OCI-LY3 (cell line): ENCODE results near the gene PC.

Source experiments
- H2AFZ ChIP-seq: fragments of 200-600, 300-600 bp; shearing (Covaris generic); 2 replicates; pipeline ENCODE4 v1.6.0; 2014; ENCODE audit warnings: antibody characterized with exemption, low read depth, low read length
- H3K27ac ChIP-seq: fragments of 200-600, 300-600 bp; sonication (generic); 2 replicates; pipeline ENCODE4 v1.5.1; 2014; ENCODE audit warnings: mild to moderate bottlenecking, low read length, moderate library complexity, mixed read lengths
- H3K27me3 ChIP-seq: fragments of 200-600, 300-600 bp; sonication (generic); 2 replicates; pipeline ENCODE4 v1.6.1; 2014; ENCODE audit warnings: low read depth, low read length, mixed read lengths
- H3K36me3 ChIP-seq: fragments of 200-600, 300-600 bp; sonication (generic); replicated peaks from 2 replicates; pipeline ENCODE3; 2014; ENCODE audit warnings: low read depth, low read length, mixed read lengths
- H3K4me1 ChIP-seq: fragments of 300-600, 200-600 bp; sonication (generic); 2 replicates; pipeline ENCODE4 v1.6.1; 2014; ENCODE audit warnings: low read length, mixed read lengths
- H3K4me2 ChIP-seq: fragments of 200-600, 300-600 bp; sonication (generic); 2 replicates; pipeline ENCODE4 v1.6.1; 2014; ENCODE audit warnings: low read length, mixed read lengths
- H3K4me3 ChIP-seq: fragments of 300-600, 200-600 bp; sonication (generic); 2 replicates; pipeline ENCODE4 v1.5.1; 2014; ENCODE audit warnings: antibody characterized with exemption, mild to moderate bottlenecking, low read length, moderate library complexity
- H3K79me2 ChIP-seq: fragments of 300-600, 200-600 bp; shearing (Covaris generic); 2 replicates; pipeline ENCODE4 v1.6.1; 2014; ENCODE audit warnings: mild to moderate bottlenecking, low read length, mixed read lengths
- H3K9ac ChIP-seq: fragments of 300-600, 200-600 bp; shearing (Covaris generic); 2 replicates; pipeline ENCODE4 v1.6.0; 2014; ENCODE audit warnings: mild to moderate bottlenecking, low read length, moderate library complexity
- H3K9me3 ChIP-seq: fragments of 200-600, 300-600 bp; shearing (Covaris generic); 2 replicates; pipeline ENCODE4 v1.6.1; 2014; ENCODE audit warnings: low read length, mixed read lengths; ENCODE audit not compliant: insufficient read depth
- H4K20me1 ChIP-seq: fragments of 200-600, 300-600 bp; sonication (generic); 2 replicates; pipeline ENCODE4 v1.6.1; 2016; ENCODE audit warnings: low read length, mixed read lengths; ENCODE audit not compliant: insufficient read depth
- EZH2phosphoT487 ChIP-seq: fragments of 200-600 bp; shearing (Covaris generic); IDR thresholded peaks from 2 replicates; pipeline ENCODE4 v1.6.1; 2018; ENCODE audit warnings: antibody characterized with exemption, mixed run types, low read depth
- TF ChIP-seq, protein P1 (sequence below): fragments of 200-600, 300-600 bp; sonication (generic); IDR thresholded peaks from 2 replicates; pipeline ENCODE4 v1.5.1; 2014; ENCODE audit warnings: antibody characterized with exemption, low read length, low read depth

The PC gene

DNA sequence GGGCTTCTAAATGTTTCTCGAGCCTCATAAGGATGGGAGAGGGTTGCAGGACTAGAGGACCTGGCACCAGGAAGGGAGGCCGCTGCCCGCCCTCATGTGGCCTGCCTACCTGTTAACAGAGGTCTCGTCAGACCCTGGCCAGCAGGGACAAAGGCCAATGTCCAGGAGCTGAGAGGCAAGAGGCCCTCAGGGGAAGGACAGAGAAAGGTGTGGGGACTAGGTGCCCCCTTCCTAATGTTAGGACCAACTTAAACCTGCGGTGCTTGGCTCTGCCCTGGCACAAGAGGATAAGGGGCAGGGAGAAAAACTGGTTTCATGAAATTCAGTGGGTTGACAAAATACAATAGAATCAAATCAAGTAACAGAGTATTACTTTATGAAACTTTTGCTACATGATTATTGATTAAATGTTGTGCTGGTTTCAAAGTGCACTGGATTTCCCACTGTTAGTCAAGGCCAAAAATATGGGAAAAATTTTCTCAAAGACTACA is 44.8 kb upstream of the PC start:
- H3K9ac ChIP-seq, result no peak overlapping the region
- no peak overlapping the region for H3K4me3 ChIP-seq
- peaks cover 12% of the 10 kb centered on the region for H3K4me1 ChIP-seq
- no peak overlapping the region for H3K4me2 ChIP-seq
- TF ChIP-seq, protein P1, sequence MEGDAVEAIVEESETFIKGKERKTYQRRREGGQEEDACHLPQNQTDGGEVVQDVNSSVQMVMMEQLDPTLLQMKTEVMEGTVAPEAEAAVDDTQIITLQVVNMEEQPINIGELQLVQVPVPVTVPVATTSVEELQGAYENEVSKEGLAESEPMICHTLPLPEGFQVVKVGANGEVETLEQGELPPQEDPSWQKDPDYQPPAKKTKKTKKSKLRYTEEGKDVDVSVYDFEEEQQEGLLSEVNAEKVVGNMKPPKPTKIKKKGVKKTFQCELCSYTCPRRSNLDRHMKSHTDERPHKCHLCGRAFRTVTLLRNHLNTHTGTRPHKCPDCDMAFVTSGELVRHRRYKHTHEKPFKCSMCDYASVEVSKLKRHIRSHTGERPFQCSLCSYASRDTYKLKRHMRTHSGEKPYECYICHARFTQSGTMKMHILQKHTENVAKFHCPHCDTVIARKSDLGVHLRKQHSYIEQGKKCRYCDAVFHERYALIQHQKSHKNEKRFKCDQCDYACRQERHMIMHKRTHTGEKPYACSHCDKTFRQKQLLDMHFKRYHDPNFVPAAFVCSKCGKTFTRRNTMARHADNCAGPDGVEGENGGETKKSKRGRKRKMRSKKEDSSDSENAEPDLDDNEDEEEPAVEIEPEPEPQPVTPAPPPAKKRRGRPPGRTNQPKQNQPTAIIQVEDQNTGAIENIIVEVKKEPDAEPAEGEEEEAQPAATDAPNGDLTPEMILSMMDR, result no peak
- no peak for TF ChIP-seq EZH2phosphoT487
- no peaks in the 10 kb centered on the region for H4K20me1 ChIP-seq
- H3K36me3 ChIP-seq, result no peaks in the 10 kb centered on the region
- H3K27me3 ChIP-seq, result peaks cover 7% of the 10 kb centered on the region; the same call in 1 of the 2 replicates
- no peak overlapping the region for H3K27ac ChIP-seq
- no peak overlapping the region for H2AFZ ChIP-seq
- no peaks in the 10 kb centered on the region for H3K79me2 ChIP-seq
- H3K9me3 ChIP-seq, result no peaks in the 10 kb centered on the region

DNA sequence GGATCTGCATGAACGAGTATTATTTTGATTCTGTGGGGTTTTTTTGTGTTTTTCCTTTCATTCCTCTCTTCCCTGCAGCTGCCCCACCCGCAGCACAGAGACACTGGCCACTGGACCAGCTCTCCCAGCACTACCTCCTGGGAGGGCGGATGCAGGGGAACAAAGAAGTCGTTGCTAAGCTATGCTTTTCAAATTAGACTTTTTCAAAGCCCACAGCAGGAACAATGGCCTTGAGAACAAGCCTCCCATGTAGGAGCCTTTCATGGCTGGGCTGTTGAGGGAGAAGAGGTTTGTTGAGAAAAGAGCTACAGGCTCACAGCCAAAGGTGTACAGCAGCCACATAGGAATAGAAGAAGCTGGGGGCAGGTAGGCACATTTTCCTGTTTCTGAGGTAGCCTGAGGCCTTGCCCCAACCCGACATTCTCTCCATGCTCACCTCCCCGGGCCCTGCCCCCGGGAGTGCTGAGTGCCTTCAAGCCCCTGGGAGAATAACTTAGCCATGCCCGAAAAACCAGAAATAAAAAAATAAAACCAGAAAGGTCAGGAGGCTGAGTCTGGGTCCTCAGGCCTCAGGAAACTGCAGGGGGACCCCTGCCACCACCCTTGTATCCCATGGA is 44.2 kb upstream of the PC start:
- Histone ChIP-seq H2AFZ (no peak overlapping the region), H3K9ac (no peak overlapping the region), H3K9me3 (no peaks in the 10 kb centered on the region), H3K4me2 (no peak overlapping the region), H3K27ac (no peak overlapping the region), H3K36me3 (no peaks in the 10 kb centered on the region), H4K20me1 (no peaks in the 10 kb centered on the region), H3K79me2 (no peaks in the 10 kb centered on the region), H3K27me3 (peaks cover 9% of the 10 kb centered on the region; the same call in 1 of the 2 replicates), H3K4me1 (peaks cover 12% of the 10 kb centered on the region), H3K4me3 (no peak overlapping the region)
- no peak for TF ChIP-seq EZH2phosphoT487
- TF ChIP-seq, protein P1, result no peak

DNA sequence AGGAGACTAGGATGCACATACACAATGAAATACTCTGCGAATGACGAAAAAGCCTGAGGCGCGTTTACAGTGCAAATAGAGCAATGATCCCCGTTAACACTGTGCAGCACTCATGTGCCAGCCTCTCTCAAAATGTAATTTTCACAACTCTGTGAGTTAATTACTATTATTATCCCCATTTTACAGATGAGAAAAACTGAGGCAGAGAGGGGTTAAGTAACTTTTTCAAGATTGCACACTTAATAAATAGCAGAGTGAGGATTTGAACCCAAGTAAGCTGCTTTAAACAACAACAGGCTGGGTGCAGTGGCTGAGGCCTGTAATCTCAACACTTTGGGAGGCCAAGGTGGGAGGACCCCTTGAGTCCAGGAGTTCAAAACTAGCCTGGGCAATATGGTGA is 43.1 kb upstream of the PC start:
- H2AFZ ChIP-seq, result no peak overlapping the region
- H3K9ac ChIP-seq, result no peak overlapping the region
- peaks cover 9% of the 10 kb centered on the region; the same call in 1 of the 2 replicates for H3K27me3 ChIP-seq
- peaks cover 2% of the 10 kb centered on the region for H3K4me1 ChIP-seq
- H3K4me3 ChIP-seq, result no peak overlapping the region
- no peaks in the 10 kb centered on the region for H3K79me2 ChIP-seq
- H3K9me3 ChIP-seq, result no peaks in the 10 kb centered on the region
- no peak overlapping the region for H3K4me2 ChIP-seq
- H4K20me1 ChIP-seq, result no peaks in the 10 kb centered on the region
- H3K36me3 ChIP-seq, result no peaks in the 10 kb centered on the region
- no peak overlapping the region for H3K27ac ChIP-seq
- TF ChIP-seq EZH2phosphoT487, result no peak
- TF ChIP-seq, protein P1, result no peak

DNA sequence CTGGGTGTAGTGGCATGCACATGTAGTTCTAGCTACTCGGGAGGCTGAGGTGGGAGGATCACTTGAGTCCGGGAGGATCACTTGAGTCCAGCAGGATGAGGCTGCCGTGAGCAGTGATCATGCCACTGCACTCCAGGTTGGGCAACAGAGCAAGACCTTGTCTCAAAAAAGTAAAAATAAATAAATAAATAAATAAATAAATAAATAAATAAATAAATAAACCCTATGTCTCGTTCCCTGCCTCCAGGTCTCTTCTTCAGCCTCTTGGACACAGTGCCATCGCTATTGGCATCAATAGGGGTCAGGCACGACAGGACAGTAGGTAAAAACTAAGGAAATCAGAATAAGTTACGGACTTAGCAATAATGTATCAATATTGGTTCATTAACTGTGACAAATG is 41.4 kb upstream of the PC start:
- no peaks in the 10 kb centered on the region for H3K9me3 ChIP-seq
- TF ChIP-seq, protein P1, result no peak
- TF ChIP-seq EZH2phosphoT487, result no peak
- H3K36me3 ChIP-seq, result no peaks in the 10 kb centered on the region
- H3K27ac ChIP-seq, result no peak overlapping the region
- peaks cover 9% of the 10 kb centered on the region; the same call in 1 of the 2 replicates for H3K27me3 ChIP-seq
- H3K4me1 ChIP-seq, result no peaks in the 10 kb centered on the region
- H4K20me1 ChIP-seq, result no peaks in the 10 kb centered on the region
- H3K4me3 ChIP-seq, result no peak overlapping the region
- H3K4me2 ChIP-seq, result no peak overlapping the region
- H3K9ac ChIP-seq, result no peak overlapping the region
- H2AFZ ChIP-seq, result no peak overlapping the region
- no peaks in the 10 kb centered on the region for H3K79me2 ChIP-seq
